ENCODE data around the gene PDE8B.

DNA sequence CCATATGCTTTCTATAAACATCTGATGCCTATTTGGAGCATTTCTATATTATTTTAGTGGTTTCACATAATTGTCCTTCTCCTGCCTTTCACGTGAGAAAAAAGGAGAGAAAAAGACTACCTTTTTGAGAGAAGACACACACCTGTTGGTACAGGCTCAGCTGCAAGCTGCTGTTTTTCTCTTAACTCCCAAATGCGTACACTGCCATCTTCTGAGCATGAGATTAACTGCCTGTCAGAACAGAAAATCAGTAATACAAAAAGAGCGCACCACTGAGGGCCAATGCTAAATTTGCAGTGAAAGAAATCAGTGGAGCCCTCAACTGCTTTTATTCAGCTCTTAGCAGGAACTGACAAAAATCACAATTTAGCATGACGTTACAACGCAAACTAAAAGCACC lies 226.7 kb downstream of the PDE8B start:
- no peak for TF ChIP-seq TAF1 (IDR thresholded peaks at IDR 0.05; ENCODE audit: low read depth, low read length)
- TF ChIP-seq POLR2A (IDR thresholded peaks at IDR 0.05; ENCODE audit: low read depth, low read length): no peak

Data from GM12891 (cell line).